GM21526 (cell line): ENCODE data around the gene RTL1.

Experiments
- ATAC-seq: cut with Tn5 transposase; IDR thresholded peaks from one replicate; pipeline ENCODE4 v1.9.1; 2021; ENCODE audit warnings: moderate library complexity; ENCODE audit not compliant: unreplicated experiment, low FRiP score

RTL1 gene

GRCh38 chr14:100882991-100883788, 20.3 kb downstream of the RTL1 start:
- ATAC-seq = no peak

- no peak for ATAC-seq
These were observed 21.2 kb downstream of the RTL1 start for GRCh38 chr14:100882026-100882967.

- no peak for ATAC-seq
These were observed 22.1 kb downstream of the RTL1 start for GRCh38 chr14:100881211-100882025.

- ATAC-seq = no peak
These were observed 23.0 kb downstream of the RTL1 start for GRCh38 chr14:100880271-100881101.

- no peak for ATAC-seq
These were observed 23.7 kb downstream of the RTL1 start for GRCh38 chr14:100879782-100880181.

- ATAC-seq = no peak
These were observed 24.3 kb downstream of the RTL1 start for GRCh38 chr14:100879194-100879593.

GRCh38 chr14:100878271-100879146, 25.0 kb downstream of the RTL1 start:
- no peak for ATAC-seq

- no peak for ATAC-seq
These were observed 27.5 kb downstream of the RTL1 start for GRCh38 chr14:100875861-100876590.

GRCh38 chr14:100875126-100875525, 28.4 kb downstream of the RTL1 start:
- no peak for ATAC-seq

GRCh38 chr14:100874411-100875091, 29.0 kb downstream of the RTL1 start:
- no peak for ATAC-seq

GRCh38 chr14:100874051-100874410, 29.5 kb downstream of the RTL1 start:
- no peak for ATAC-seq

GRCh38 chr14:100873096-100873482, 30.4 kb downstream of the RTL1 start:
- ATAC-seq = no peak

- ATAC-seq = no peak
These were observed 31.0 kb downstream of the RTL1 start for GRCh38 chr14:100872259-100873095.

GRCh38 chr14:100871234-100872186, 32.0 kb downstream of the RTL1 start:
- no peak for ATAC-seq

- ATAC-seq = no peak
These were observed 34.7 kb downstream of the RTL1 start for GRCh38 chr14:100868621-100869370.
